ENCODE measurements around the gene PRKAR1A. TPM values are rescaled to one million over a fixed set of nuclear protein-coding genes. Genes with fewer than 3 reads are reported as not detected.

The PRKAR1A gene
- total and polyA plus RNA-seq, 11 donors = 192 to 1,392 (median 837) TPM

GRCh38 chr17:68596411-68596945, 84.2 kb downstream of the PRKAR1A start:
- intact Hi-C loops (cut with DNase I) = loop anchor here in 2 of 10 donors (5.0 to 10.0 kb wide), 2 partner anchors 54 to 158 kb away; no protein-coding TSS in a partner anchor

GRCh38 chr17:68598074-68598473, 85.8 kb downstream of the PRKAR1A start:
- DNase-seq (no peak), ATAC-seq (no peak)
- Histone ChIP-seq H3K36me3 (no peaks in the 10 kb centered on the region), H3K9me3 (no peaks in the 10 kb centered on the region), H3K27ac (peak overlapping the region in 5 of 12 donors; percentile 11 to 98 (median 76)), H3K4me1 (peaks cover 0 to 72% (median 17%) of the 10 kb centered on the region in 12 donors), H3K27me3 (peaks cover 0 to 15% (median 0%) of the 10 kb centered on the region in 9 donors), H3K4me3 (peak overlapping the region in 6 of 12 donors; percentile 17 to 97 (median 78))
- TF ChIP-seq, protein P1, sequence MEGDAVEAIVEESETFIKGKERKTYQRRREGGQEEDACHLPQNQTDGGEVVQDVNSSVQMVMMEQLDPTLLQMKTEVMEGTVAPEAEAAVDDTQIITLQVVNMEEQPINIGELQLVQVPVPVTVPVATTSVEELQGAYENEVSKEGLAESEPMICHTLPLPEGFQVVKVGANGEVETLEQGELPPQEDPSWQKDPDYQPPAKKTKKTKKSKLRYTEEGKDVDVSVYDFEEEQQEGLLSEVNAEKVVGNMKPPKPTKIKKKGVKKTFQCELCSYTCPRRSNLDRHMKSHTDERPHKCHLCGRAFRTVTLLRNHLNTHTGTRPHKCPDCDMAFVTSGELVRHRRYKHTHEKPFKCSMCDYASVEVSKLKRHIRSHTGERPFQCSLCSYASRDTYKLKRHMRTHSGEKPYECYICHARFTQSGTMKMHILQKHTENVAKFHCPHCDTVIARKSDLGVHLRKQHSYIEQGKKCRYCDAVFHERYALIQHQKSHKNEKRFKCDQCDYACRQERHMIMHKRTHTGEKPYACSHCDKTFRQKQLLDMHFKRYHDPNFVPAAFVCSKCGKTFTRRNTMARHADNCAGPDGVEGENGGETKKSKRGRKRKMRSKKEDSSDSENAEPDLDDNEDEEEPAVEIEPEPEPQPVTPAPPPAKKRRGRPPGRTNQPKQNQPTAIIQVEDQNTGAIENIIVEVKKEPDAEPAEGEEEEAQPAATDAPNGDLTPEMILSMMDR (IDR thresholded peaks at IDR 0.05) = no peak
- no peak for TF ChIP-seq POLR2A (IDR thresholded peaks at IDR 0.05)
- WGBS, 4 donors = 94 to 98% (median 95%) methylated on average over 4 of the region's 4 CpGs
- intact Hi-C loops (cut with DNase I) = loop anchor here in 2 of 10 donors (5.0 to 10.0 kb wide), 2 partner anchors 56 to 157 kb away; no protein-coding TSS in a partner anchor

More at GRCh38 chr17:68596411-68596945, 84.2 kb downstream of the PRKAR1A start:
- 72 to 74% (median 73%) methylated on average over 5 of the region's 5 CpGs for WGBS, 4 donors
- no peaks in the 10 kb centered on the region for H3K36me3 ChIP-seq
- H3K27me3 ChIP-seq = peaks cover 0 to 15% (median 0%) of the 10 kb centered on the region in 9 donors
- H3K4me3 ChIP-seq = peak overlapping the region in 1 of 12 donors; percentile 82
- H3K4me1 ChIP-seq = peaks cover 0 to 69% (median 15%) of the 10 kb centered on the region in 12 donors
- ATAC-seq (no peak), DNase-seq (no peak)
- no peaks in the 10 kb centered on the region for H3K9me3 ChIP-seq
- TF ChIP-seq, protein P1 (IDR thresholded peaks at IDR 0.05) = no peak
- TF ChIP-seq POLR2A (IDR thresholded peaks at IDR 0.05) = no peak
- H3K27ac ChIP-seq = peak overlapping the region in 4 of 12 donors; percentile 6 to 98 (median 48)

GRCh38 chr17:68598545-68598961, 86.3 kb downstream of the PRKAR1A start:
- peaks cover 0 to 15% (median 0%) of the 10 kb centered on the region in 9 donors for H3K27me3 ChIP-seq
- no peaks in the 10 kb centered on the region for H3K9me3 ChIP-seq
- intact Hi-C loops (cut with DNase I) = loop anchor here in 2 of 10 donors (5.0 to 10.0 kb wide), 2 partner anchors 56 to 156 kb away; no protein-coding TSS in a partner anchor
- no peak for DNase-seq
- 77 to 93% (median 83%) methylated on average over 4 of the region's 4 CpGs for WGBS, 4 donors
- no peak for TF ChIP-seq POLR2A (IDR thresholded peaks at IDR 0.05)
- TF ChIP-seq, protein P1 (IDR thresholded peaks at IDR 0.05) = no peak
- peak overlapping the region in 8 of 12 donors; percentile 17 to 97 (median 76) for H3K4me3 ChIP-seq
- ATAC-seq = no peak
- H3K4me1 ChIP-seq = peaks cover 0 to 69% (median 17%) of the 10 kb centered on the region in 12 donors
- peak overlapping the region in 7 of 12 donors; percentile 11 to 98 (median 76) for H3K27ac ChIP-seq
- no peaks in the 10 kb centered on the region for H3K36me3 ChIP-seq

DNA sequence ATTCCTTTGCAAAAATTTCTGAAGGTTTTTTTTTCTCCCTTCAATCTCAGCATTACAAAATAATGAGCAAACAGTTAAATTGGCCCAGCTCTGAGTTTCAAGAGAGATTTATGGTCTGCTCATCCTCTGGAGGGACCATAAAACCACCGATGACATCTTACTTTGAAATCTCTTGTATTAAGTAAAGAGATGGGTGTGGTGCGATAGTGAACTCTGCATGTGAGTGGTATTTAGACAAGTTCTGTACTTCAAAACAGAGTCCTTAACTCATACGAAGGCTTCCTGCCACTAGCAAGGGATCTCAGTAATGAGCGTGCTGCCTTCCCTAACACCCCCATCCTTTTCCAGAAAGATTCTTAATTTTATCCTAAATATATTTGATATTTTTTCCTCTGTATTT, 86.9 kb downstream of the PRKAR1A start:
- Histone ChIP-seq H3K9me3 (no peaks in the 10 kb centered on the region), H3K4me3 (peak overlapping the region in 11 of 12 donors; percentile 64 to 97 (median 75)), H3K4me1 (peaks cover 0 to 65% (median 17%) of the 10 kb centered on the region in 12 donors), H3K36me3 (no peaks in the 10 kb centered on the region), H3K27ac (peak overlapping the region; percentile 31 to 98 (median 76)), H3K27me3 (peaks cover 0 to 15% (median 0%) of the 10 kb centered on the region in 9 donors)
- DNase-seq = no peak
- TF ChIP-seq, protein P1 (IDR thresholded peaks at IDR 0.05) = no peak
- no peak for TF ChIP-seq POLR2A (IDR thresholded peaks at IDR 0.05)
- no peak for ATAC-seq
- intact Hi-C loops (cut with DNase I) = loop anchor here in 2 of 10 donors (5.0 to 10.0 kb wide), 2 partner anchors 57 to 156 kb away; no protein-coding TSS in a partner anchor
- WGBS, 4 donors = 47 to 58% (median 53%) methylated on average over 4 of the region's 4 CpGs
